Fibroblast of skin of left quadriceps (primary cell): Measurements from ENCODE around the gene GABRB3.
"Not testable (repeated sequence)": the region's sequence is repeated elsewhere in the genome, so short reads cannot be mapped to it uniquely, and the experiment has no call there.

Experiments used
- DNase-seq, 2 experiments: peaks; one replicate each; pipeline ENCODE4 v3.0.0-alpha.2; 2013; ENCODE audit warnings: low read depth in 2 of 2

The GABRB3 gene

DNA sequence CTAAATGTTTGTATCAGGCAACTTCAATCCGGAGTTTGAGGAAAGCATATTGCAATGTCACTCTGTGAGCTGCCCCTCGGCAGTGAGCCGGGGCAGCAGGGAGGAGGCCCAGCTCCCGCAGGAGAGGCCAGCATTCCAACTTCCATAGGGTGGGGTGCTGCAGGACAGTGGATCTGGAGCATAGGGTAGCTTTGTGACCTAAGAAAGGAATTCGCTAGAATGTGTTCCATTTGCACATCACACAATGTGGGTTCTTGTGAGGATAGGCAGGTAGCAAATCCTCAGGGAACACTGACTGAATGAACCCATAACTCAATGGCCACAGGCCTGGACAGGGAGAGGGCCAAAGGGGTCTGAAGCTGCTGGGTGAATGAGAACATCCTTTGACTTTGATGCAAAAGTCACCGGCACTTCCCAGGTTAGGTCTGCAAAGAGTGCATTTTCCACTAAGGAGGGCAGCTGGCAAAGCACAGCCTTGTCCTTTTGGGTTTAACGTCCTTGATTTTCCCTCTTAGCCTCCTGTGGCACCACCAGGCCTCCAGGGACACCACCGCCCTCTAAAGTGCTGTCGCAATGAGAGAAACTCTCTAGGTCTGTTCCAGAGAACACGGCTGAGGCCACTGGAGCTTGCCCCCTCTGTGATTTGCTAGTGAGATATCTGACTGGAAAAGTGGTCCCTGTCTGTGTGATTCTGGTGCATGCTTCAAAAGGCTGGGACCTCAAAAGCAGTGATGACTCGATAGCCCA lies 36.2 kb downstream of the GABRB3 start:
- DNase-seq: no peak

DNA sequence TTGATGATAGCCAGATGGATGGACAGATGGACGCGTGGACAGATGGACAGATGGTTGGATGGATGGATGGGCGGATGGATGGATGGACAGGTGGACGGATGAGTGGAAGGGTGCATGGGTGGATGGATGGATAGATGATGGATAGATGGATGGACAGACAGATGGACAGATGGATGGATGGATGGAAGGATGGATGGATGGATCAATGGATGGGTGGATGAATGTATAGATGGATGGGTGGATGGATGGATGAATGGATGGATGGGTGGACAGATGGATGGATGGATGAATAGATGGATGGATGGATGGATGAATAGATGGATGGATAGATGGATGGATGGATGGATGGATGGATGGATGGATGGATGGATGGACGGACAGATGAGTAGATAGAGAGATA lies 40.9 kb downstream of the GABRB3 start:
- no peak for DNase-seq

DNA sequence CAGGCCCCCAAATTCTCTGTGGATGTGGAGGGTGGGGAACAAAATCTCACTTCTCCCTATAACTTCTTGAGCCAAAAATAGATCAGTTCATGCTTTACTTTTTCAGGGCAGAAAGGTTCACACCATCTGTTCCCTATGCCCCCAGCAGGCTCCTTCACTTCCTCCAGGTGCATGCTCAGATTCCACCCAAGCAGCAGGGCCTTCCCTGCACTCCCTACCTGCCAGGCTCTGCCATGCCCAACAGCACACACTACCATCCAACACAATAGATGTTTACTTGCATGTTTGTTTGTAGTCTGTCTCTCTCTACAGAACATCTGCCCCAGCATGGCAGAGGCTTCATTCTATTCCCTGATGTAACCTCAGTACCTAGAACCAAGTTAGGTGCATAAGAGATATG lies 43.3 kb downstream of the GABRB3 start:
- DNase-seq: no peak

DNA sequence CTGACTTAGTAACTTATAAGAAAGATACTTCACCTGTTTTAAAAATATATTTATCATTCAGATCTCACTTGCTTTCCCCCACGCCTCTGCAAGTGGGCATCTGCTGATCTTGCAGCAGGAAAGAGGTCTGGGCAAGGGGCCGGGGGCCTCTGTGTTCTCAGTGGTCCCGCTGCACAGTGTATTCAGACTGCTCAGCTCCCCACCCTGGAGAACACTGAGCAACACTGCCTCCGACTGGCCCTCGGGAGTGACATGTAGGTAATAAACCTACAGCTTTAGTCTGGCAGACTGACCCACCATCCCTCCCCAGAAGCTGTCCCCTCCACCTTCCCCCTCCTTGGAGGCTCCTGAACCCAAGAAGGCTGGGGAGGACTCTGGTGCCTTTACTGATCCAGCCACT lies 43.8 kb downstream of the GABRB3 start:
- no peak for DNase-seq

DNA sequence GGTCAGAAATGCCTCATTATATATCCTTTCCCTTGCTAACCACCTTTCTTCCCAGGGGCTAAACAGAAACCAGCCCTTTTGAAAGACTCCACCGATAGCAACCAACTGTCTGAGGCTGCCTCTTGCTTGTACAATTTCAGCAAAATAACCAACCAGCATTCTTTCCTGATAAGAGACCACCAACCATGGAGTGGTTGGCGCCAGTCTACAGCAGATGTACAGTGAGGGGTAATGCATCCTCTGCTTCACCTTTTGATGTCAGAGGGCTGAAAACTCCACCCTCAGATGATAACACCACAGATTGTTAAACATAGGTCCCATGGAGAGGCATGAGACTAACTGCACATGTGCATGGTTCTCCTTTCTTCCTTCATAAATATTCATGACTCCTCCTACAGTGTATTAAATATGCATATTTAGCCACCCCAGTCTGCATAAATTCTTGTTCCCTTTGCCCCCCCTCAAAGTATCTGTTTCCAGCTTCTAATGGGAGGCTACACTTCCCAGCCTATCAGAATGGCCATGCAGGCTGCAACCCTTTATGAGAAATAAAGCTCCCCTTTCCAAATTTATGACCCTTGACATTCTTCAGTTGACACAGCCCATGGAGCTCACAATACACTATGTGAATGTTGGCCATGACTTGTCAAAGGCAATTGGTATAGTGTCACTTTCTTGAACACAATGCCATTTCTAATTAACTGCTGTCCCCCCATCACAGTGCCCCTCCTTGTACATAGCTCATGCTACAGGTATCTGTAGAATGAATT lies 48.3 kb downstream of the GABRB3 start:
- DNase-seq: no peak

DNA sequence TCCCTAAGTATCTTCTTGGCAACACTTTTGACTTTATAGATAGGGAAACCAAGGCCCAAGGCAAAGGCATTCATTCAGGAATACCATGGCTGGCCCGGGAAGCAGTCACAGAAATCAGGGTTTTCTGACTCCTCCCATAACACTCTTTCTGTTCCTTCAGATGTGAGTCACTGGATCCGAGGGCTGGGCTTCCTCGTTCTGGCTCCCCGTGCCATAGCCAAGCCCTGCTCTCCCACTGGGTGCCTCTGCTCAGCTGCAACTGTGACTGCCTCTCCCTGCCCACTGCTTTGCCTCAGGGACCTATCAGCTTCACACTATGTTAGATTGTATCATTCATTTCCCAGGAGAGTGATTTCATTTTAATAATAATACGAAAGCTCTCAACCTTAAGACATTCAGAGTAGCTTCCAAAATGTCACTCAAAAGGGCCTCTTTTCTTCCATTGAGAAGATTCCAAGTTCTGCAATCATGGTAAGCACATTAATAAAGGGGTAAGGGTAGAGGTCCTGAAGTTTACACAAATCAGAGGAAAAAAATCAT lies 50.2 kb downstream of the GABRB3 start:
- no peak for DNase-seq

DNA sequence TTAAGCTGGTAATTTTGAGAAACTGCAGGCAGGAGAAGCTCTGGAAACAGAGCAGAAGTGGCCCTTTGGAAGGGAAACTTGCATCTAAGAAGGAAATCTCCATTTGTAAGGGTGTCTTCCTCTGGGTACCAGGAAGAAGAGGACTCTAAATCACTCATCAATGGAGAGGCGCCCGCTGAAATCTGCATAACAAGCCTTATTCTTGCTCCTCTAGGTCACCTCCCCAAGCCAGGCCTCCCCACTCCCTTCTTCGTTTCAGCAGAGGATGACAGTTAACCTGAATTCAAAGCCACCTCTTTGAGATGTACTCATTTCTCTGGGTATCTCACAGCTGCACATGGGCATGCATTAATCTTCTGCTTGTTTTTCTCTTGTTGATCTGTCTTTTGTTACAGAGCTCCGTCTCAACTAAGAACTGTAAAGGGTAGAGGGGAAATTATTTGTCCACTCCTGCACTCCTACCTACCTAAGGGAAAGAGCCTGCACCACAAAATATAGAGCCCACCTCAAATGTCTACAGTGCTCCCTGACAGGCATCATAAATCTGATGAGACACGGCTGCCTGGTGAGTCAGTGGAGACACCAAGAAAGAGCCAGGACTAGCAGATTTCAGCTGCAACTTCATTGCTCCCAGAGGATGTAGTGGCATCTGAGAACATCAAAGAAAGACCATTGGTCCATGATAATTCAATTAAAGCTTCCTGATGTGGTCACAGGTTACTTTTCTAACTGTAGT lies 51.5 kb downstream of the GABRB3 start:
- no peak for DNase-seq

DNA sequence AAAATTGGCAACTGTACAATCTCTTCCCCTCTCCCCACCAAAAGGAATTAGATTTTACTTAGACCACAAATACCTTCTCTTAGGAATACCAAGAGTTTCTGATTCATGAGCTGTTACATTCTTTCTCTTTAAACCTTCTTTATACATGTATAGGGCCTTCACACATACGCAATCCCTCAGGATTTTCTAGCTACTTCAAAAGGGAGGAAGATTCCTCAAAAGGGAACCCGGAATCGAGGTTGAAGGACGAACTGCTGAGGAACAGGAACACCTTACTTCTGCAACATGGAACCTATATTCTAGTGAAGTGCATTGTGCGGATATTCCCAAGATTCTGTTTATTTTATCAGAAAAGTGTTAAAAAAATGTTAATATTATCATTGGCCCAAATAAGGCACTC lies 52.3 kb downstream of the GABRB3 start:
- no peak for DNase-seq

DNA sequence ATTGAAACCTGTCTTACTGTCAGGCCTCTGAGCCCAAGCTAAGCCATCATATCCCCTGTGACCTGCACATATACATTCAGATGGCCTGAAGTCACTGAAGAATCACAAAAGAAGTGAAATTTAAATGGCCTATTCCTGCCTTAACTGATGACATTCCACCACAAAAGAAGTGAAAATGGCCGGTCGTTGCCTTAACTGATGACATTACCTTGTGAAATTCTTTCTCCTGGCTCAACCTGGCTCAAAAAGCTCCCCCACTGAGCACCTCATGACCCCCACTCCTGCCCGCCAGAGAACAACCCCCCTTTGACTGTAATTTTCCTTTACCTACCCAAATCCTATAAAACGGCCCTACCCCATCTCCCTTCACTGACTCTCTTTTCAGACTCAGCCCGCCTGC lies 53.0 kb downstream of the GABRB3 start:
- DNase-seq: not testable (repeated sequence)

DNA sequence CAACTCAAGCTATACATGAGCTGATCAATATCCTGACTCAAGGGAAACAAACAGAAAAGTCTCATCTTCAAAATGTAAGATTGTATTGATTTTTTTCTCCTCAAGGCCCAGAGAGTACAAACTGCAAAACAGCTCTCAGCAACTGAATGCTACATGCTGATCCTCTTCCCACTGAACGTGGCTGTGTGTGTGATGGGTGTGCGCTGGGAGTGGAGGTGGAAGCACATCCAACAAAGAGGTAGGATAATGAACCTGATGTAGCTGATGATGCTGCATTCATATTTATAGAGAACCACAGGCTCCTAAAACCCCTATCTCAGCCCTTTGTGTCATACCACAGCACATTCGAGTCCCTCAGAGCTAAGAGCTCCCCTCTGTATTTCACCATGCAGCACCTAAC lies 56.8 kb downstream of the GABRB3 start:
- DNase-seq: no peak

DNA sequence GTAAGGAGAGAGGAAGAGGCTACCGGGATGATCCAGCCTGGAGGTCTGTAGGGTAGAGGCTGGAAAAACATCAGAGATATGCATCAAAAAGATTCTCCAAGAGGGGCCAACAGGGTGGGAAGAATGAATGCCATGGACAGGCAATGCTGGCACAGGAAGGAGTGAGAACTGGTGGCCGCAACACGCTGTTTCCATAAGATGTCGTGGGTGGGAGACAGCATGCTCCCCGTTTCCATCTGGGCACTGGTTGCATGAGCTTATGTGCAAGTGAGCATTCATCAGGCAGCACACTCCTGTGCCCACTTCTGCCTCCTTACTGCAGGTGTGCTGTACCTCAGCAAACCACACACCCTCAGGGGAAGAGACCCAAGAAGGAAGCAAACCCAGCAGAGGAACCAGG lies 59.4 kb downstream of the GABRB3 start:
- no peak for DNase-seq

DNA sequence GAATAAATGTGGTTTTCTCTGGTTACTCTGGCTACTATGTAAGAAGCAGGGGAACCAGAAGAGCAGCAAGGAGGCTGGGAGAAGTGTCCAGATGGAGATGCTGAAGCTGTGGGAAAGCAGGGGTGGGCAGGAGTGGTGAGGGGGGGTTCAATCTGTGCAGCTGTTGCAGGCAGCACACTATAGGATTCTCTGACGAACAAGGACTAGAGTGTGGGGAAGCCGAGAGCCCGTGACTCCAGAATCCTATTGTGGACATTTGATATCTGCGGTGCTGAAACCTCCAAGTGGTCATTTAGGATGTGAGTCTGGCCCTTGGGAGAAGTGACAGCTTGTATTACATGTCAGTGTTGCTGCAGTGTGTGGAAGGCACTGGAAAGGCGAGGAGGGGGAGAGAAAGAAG lies 60.5 kb downstream of the GABRB3 start:
- DNase-seq: no peak

DNA sequence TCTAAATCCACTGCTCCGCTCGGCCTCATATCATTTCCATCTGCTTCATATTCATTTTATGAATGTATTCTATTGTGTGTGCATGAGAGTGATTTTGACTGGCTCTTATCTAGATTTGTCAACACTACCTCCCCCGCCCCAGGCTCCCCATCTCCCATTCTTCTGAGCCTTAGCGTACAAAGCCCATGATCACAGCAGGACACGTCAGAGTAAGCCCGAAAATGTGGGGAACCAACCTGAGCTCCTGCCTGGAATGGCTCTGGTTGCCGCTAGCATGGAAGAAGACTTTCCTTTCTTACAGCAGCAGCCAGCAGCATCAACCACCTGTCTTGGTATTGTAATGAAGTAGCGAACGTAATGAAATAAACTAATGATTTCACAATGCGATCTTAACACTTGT lies 61.4 kb downstream of the GABRB3 start:
- no peak for DNase-seq

DNA sequence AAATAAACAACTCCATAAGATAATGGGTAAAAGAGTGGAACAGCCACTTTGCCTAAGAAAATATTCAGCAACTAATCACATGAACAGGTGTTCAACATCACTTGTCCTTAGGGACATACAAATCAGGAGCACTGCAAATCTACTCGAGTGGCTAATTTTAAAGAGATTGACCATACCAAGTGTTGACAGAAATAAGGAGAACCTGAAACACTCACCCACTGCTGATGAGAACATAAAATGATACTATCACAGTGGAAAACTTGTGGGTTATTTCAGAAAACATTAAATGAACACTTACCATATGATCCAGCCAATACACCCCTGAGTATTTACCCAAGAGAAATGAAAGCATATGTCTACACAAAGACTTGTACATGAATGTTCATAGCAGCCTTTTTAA lies 70.5 kb downstream of the GABRB3 start:
- DNase-seq: no peak

DNA sequence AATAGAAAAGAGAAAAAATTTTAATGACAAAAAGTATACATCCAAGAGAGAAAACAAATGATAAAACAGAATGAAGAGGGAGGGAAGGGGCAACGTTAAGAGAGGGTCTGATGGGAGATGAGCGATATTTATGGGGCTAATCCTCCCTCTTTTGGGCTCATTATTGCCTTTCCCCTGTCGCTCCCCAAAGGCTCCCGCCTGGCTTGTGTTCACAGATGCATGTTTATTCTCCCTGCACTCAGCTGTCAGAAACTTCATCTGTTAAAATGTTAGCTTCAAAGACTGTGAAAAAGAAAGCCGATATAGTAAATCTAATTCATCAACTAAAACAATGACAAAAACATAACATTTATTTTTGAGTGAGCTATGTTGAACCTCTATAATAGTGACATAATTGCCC lies 74.3 kb downstream of the GABRB3 start:
- no peak for DNase-seq

DNA sequence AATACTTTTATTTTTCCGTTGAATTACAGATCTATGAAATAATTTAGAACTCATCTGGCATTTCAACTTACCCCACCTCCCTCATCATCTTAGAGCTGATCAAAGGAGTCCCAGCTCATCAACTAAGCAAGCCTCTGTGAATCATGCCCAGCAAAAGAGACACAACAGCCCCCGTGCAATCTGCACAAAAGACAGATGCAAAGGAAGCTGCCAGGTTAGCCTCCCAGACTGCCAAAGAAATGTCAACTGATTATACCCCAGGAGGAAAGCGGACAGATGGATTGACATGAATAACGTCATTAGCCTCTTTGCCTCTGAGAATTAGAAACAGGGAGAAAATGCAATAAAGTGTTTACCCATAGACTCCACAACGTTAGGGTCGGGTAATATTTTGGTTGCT lies 75.0 kb downstream of the GABRB3 start:
- DNase-seq: no peak

DNA sequence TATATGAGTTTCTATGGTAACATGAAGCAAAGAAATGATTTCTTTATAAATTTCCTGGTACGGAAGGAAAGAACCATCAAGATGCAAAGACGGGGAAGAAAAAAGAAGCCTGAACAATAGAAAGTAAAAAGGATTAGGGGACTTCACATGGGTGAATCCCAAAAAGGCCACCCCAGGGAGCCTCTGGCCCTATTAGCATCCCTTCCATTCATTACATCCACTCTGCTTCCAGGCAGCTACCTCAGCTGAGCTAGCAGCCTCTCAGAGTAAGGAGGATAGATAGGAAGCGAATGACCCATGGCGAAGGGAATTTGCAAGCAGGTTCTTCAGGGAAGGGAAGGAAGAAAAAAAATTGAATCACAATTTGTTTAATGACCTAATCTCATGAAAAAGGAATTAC lies 81.6 kb downstream of the GABRB3 start:
- DNase-seq: no peak

DNA sequence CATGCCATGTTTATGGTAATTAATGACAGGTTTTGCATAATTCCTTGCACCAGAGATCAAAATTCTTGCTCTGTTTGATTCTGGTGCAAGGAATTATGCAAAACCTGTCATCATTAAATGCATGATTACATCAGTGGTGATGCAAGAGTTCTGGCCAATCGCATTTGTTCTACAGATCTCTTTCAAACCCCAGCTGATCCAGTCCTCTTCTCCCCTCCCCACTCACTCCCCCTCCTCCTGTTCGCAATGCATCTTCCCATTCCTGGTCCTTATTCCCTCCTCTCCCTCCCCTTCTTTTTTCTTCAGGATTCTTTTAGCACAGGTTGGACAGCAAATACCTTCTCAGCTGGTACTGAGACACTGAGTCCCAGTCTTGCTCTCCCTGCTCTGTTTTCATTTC lies 82.1 kb downstream of the GABRB3 start:
- DNase-seq: no peak

DNA sequence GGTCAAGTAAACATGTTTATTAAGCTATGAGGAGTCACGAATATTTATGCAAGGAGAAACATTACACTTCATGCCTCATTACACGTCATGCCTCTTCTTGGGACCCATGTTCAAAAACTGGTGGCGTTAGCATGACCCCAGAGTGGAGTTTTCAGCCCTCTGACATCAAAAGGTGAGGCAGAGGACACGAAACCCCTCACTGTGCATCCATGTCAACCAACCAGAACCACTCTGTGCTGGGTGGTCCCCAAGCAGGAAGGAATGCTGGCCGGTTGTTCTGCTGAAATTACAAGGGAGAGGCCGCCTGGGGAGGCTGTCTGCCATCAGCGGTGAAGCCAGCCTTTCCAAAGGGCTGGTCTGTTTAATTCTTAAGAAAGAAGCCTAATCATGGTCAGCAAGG lies 83.4 kb downstream of the GABRB3 start:
- no peak for DNase-seq

DNA sequence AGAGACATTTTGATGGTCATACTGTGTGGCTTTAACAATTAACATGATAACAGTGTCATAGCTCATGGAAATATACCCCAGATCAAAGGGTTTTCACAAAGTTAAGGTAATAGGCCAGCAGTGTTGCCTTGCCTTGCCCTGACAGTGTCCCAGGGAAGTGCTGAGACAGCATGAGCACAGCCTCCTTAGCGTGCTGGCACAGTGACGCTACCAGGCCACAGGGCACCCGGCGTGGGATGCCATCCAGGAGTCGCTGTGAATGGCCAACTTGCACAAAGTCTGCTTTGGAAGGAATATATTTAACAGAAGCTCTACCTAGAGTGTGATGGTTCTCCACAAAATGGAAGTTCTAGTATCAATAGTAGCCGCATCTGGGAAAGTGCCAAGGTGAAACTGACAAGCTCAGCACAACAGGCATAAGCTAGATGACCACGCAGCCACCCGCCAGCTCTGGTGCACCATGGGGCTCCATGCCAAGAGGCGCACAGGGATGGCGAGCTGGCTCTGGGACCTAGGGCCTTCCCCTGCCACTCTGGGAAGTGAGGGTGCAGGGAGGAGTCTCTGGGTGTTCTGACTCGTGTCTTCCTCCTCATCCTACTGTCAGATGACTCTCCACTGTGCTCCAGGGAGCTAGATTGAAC lies 86.2 kb downstream of the GABRB3 start:
- DNase-seq: no peak

DNA sequence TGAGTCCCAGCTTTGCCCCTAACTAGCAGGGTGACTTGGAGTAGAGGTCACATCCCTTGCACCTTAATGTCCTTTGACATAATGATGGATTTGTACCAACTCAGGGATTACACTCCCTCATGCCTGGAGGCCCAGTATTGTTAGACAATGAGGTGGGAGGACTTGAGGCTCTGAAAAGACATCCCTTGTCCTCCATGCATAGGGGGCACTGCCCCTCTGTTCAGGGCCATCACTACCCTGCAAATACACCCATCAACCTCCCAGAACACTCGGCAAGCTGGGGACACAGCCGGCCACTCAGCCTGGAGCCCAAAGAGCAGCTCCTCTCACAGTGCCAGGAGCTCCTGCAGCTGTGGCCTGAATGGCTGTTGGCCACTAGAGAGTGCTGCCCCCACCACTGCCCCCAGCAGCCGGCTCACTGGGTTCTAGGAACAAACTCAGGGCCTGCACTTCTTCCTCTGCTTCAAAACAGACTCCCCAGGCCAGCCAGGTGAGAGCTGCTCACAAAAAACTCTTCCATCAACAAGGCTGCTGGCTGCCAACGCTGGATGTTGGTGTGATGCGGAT lies 90.2 kb downstream of the GABRB3 start:
- DNase-seq: no peak

DNA sequence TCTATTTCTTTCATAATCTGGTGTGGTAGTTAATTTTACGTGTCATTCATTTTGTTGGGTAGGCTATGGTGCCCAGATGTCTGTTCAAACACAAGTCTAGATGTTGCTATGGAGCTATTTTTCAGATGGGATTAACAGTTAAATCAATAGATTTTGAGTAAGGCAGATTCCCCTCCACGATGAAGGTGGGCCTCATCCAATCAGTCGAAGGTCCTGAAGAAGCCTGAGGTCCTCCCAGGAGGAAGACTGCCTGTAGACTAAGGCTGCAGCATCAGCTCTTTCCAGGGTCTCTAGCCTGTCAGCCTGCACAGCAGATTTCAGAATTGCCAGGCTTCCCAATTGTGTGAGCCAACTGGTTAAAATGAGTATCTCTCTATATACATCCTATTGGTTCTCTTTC lies 92.9 kb downstream of the GABRB3 start:
- DNase-seq: no peak
